ENCODE results near the gene GBE1.
"Not testable (repeated sequence)": the region's sequence is repeated elsewhere in the genome, so short reads cannot be mapped to it uniquely, and the experiment has no call there.

Gene GBE1

GRCh38 chr3:81760924-81761903 lies at the start of gene GBE1:
Gene GBE1, minus strand, starts transcription at chr3:81761645. Its CDS starts 128 bp downstream, at chr3:81761517.
- no peak for DNase-seq

- no peak for DNase-seq
These were observed 47.5 kb upstream of the GBE1 start for GRCh38 chr3:81808900-81809299.

GRCh38 chr3:81799403-81799802 lies 38.0 kb upstream of the GBE1 start:
- no peak for DNase-seq

- no peak for DNase-seq
These were observed 32.0 kb upstream of the GBE1 start for GRCh38 chr3:81793410-81793809.

GRCh38 chr3:81790117-81790516 lies 28.7 kb upstream of the GBE1 start:
- DNase-seq: no peak

- DNase-seq: no peak
These were observed 28.2 kb upstream of the GBE1 start for GRCh38 chr3:81789691-81790090.

GRCh38 chr3:81788610-81789009 lies 27.2 kb upstream of the GBE1 start:
- no peak for DNase-seq

GRCh38 chr3:81788044-81788443 lies 26.6 kb upstream of the GBE1 start:
- DNase-seq: no peak

- DNase-seq: no peak
These were observed 21.1 kb upstream of the GBE1 start for GRCh38 chr3:81782585-81782984.

- DNase-seq: no peak
These were observed 17.3 kb upstream of the GBE1 start for GRCh38 chr3:81778678-81779182.

- DNase-seq: no peak
These were observed 15.2 kb upstream of the GBE1 start for GRCh38 chr3:81776643-81777042.

- DNase-seq: no peak
These were observed 9.3 kb upstream of the GBE1 start for GRCh38 chr3:81770710-81771109.

GRCh38 chr3:81769299-81769698 lies 7.9 kb upstream of the GBE1 start:
- DNase-seq: no peak

- DNase-seq: not testable (repeated sequence)
These were observed 5.9 kb upstream of the GBE1 start for GRCh38 chr3:81767250-81767859.

GRCh38 chr3:81765400-81765799 lies 4.0 kb upstream of the GBE1 start:
- DNase-seq: no peak

- no peak for DNase-seq
These were observed 3.2 kb upstream of the GBE1 start for GRCh38 chr3:81764665-81765064.

GRCh38 chr3:81764002-81764401 lies 2.6 kb upstream of the GBE1 start:
- no peak for DNase-seq

- DNase-seq: no peak
These were observed 1.6 kb upstream of the GBE1 start for GRCh38 chr3:81763001-81763400.

- no peak for DNase-seq
These were observed 597 bp upstream of the GBE1 start for GRCh38 chr3:81761904-81762580.

- no peak for DNase-seq
These were observed 1.2 kb downstream of the GBE1 start for GRCh38 chr3:81760215-81760614.

- DNase-seq: not testable (repeated sequence)
These were observed 2.7 kb downstream of the GBE1 start for GRCh38 chr3:81758771-81759170.

- DNase-seq: no peak
These were observed 3.2 kb downstream of the GBE1 start for GRCh38 chr3:81758275-81758674.

- DNase-seq: no peak
These were observed 7.9 kb downstream of the GBE1 start for GRCh38 chr3:81753416-81754027.
